Hematopoietic multipotent progenitor cell (in vitro differentiated cells): ENCODE results near the gene CCDC102B. TPM values are rescaled to one million over a fixed set of nuclear protein-coding genes. Genes with fewer than 3 reads are reported as not detected.
"Not testable (repeated sequence)": the region's sequence is repeated elsewhere in the genome, so short reads cannot be mapped to it uniquely, and the experiment has no call there.

ENCODE experiments used
- DNase-seq, 3 donors: peaks; one replicate each; pipeline ENCODE4 v3.0.0-alpha.2; 2011 to 2015; ENCODE audit warnings: low read depth in 2 of 3, low spot score in 2 of 3
- total RNA-seq: library from RNA; depleted of rRNA; stranded (reverse); fragments of >200 nt; gene quantifications from one replicate; pipeline ENCODE4 v1.2.3, GENCODE V29; 2012

The CCDC102B gene
- total RNA-seq, 1 donor = 3.2 TPM

GRCh38 chr18:68962623-68963022 is 164.7 kb downstream of the CCDC102B start:
- DNase-seq = no peak

GRCh38 chr18:68965817-68966216 is 167.9 kb downstream of the CCDC102B start:
- DNase-seq = no peak

- no peak for DNase-seq
These were observed 171.1 kb downstream of the CCDC102B start for GRCh38 chr18:68969027-68969426.

GRCh38 chr18:68972176-68972575 is 174.3 kb downstream of the CCDC102B start:
- no peak for DNase-seq

- DNase-seq = no peak
These were observed 181.9 kb downstream of the CCDC102B start for GRCh38 chr18:68979737-68980136.

GRCh38 chr18:68983126-68983525 is 185.2 kb downstream of the CCDC102B start:
- DNase-seq = no peak

GRCh38 chr18:68984342-68984741 is 186.5 kb downstream of the CCDC102B start:
- DNase-seq = no peak

GRCh38 chr18:68985172-68985820 is 187.4 kb downstream of the CCDC102B start:
- DNase-seq = no peak

- no peak for DNase-seq
These were observed 193.4 kb downstream of the CCDC102B start for GRCh38 chr18:68991286-68991685.

- no peak for DNase-seq
These were observed 195.0 kb downstream of the CCDC102B start for GRCh38 chr18:68992719-68993482.

GRCh38 chr18:68995675-68996074 is 197.8 kb downstream of the CCDC102B start:
- DNase-seq = no peak

- DNase-seq = no peak
These were observed 200.0 kb downstream of the CCDC102B start for GRCh38 chr18:68997845-68998244.

- no peak for DNase-seq
These were observed 202.5 kb downstream of the CCDC102B start for GRCh38 chr18:69000366-69000765.

GRCh38 chr18:69002233-69002632 is 204.4 kb downstream of the CCDC102B start:
- no peak for DNase-seq

- DNase-seq = not testable (repeated sequence)
These were observed 208.3 kb downstream of the CCDC102B start for GRCh38 chr18:69006212-69006611.

GRCh38 chr18:69008538-69008937 is 210.7 kb downstream of the CCDC102B start:
- DNase-seq = no peak

- no peak for DNase-seq
These were observed 223.4 kb downstream of the CCDC102B start for GRCh38 chr18:69021211-69021805.

GRCh38 chr18:69022426-69022825 is 224.5 kb downstream of the CCDC102B start:
- DNase-seq = no peak

- DNase-seq = no peak
These were observed 233.7 kb downstream of the CCDC102B start for GRCh38 chr18:69031571-69031970.

- no peak for DNase-seq
These were observed 234.1 kb downstream of the CCDC102B start for GRCh38 chr18:69032009-69032408.

GRCh38 chr18:69035756-69036155 is 237.9 kb downstream of the CCDC102B start:
- no peak for DNase-seq

GRCh38 chr18:69044215-69044614 is 246.3 kb downstream of the CCDC102B start:
- no peak for DNase-seq
